Mesodermal cell (in vitro differentiated cells): ENCODE data around the gene MFGE8.

Experiments
- H3K27ac ChIP-seq: 2 replicates; pipeline ENCODE4 v1.7.0; 2013; ENCODE audit warnings: mild to moderate bottlenecking, low read depth, low read length, moderate library complexity; ENCODE audit not compliant: severe bottlenecking
- H3K36me3 ChIP-seq: 2 replicates; pipeline ENCODE4 v1.7.1; 2013; ENCODE audit warnings: mild to moderate bottlenecking, low read length, moderate library complexity; ENCODE audit not compliant: control insufficient read depth, insufficient read depth
- H3K4me1 ChIP-seq: one replicate; pipeline ENCODE4 v1.7.1; 2013; ENCODE audit warnings: mild to moderate bottlenecking, low read length; ENCODE audit not compliant: insufficient read depth, control insufficient read depth, poor library complexity, severe bottlenecking
- H3K4me3 ChIP-seq: 2 replicates; pipeline ENCODE4 v1.7.0; 2013; ENCODE audit warnings: low read length, control low read depth, mild to moderate bottlenecking; ENCODE audit not compliant: insufficient read depth, poor library complexity, severe bottlenecking; ENCODE audit errors: extremely low read depth
- H3K9me3 ChIP-seq: 2 replicates; pipeline ENCODE4 v1.7.1; 2013; ENCODE audit warnings: mild to moderate bottlenecking, low read length, moderate library complexity; ENCODE audit not compliant: control insufficient read depth
- WGBS, 2 experiments: methylation state at CpG; one replicate each; pipeline ENCODE4 v1.1.5; 2013; ENCODE audit warnings: missing lambda C conversion rate in 2 of 2; ENCODE audit not compliant: insufficient coverage in 2 of 2; 5-methylcytosine and 5-hydroxymethylcytosine counted together

The MFGE8 gene

GRCh38 chr15:88872706-88873105 is 40.5 kb downstream of the MFGE8 start:
- H3K36me3 ChIP-seq, result no peaks in the 10 kb centered on the region
- no peak overlapping the region for H3K27ac ChIP-seq
- 100% methylated on average over 2 of the region's 9 CpGs; no CpG with 5 or more reads in 1 of the 2 experiments for WGBS, 2 experiments
- H3K9me3 ChIP-seq, result no peaks in the 10 kb centered on the region
- no peak overlapping the region for H3K4me3 ChIP-seq
- H3K4me1 ChIP-seq, result no peaks in the 10 kb centered on the region

DNA sequence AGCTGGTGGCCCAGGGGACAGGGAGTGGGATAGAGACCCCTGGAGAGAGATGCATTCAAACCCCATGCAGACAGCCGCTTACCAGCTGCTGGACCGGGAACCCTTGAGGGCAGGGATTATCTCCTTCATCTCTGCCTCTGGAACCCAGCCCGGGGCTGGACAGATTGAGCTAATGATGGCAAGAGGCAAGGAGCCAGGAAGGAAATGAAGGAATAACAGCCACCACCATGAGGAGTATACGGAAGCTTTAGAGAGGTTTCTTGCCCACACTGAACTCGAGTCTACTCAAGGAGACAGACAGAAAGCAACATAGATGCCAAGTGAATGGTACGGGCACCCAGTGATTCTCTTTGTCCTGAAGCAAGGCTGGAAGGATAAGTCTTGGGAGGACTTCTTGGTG is 41.1 kb downstream of the MFGE8 start:
- Histone ChIP-seq H3K36me3 (no peaks in the 10 kb centered on the region), H3K4me1 (no peaks in the 10 kb centered on the region), H3K9me3 (no peaks in the 10 kb centered on the region), H3K4me3 (no peak overlapping the region), H3K27ac (no peak overlapping the region)
- WGBS, 2 experiments, result 85 to 90% methylated on average over 5 to 6 of the region's 6 CpGs

DNA sequence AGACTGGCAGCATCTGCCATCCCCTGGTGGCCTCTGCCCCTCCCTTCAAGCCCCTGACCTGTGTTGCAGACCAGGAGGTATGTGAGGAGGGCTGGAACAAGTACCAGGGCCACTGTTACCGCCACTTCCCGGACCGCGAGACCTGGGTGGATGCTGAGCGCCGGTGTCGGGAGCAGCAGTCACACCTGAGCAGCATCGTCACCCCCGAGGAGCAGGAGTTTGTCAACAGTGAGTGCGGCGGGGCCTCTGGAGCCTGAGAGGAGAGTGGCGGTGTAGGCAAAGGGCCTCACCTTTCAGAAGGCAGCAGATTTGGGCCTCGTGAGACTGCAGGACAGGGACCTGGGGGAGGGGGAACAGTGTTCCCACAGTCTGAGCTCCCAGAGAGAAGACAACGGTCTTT is 41.9 kb downstream of the MFGE8 start:
- H3K4me1 ChIP-seq, result no peaks in the 10 kb centered on the region
- H3K27ac ChIP-seq, result no peak overlapping the region
- no peaks in the 10 kb centered on the region for H3K9me3 ChIP-seq
- 92 to 93% methylated on average over 14 of the region's 14 CpGs for WGBS, 2 experiments
- H3K36me3 ChIP-seq, result no peaks in the 10 kb centered on the region
- no peak overlapping the region for H3K4me3 ChIP-seq

DNA sequence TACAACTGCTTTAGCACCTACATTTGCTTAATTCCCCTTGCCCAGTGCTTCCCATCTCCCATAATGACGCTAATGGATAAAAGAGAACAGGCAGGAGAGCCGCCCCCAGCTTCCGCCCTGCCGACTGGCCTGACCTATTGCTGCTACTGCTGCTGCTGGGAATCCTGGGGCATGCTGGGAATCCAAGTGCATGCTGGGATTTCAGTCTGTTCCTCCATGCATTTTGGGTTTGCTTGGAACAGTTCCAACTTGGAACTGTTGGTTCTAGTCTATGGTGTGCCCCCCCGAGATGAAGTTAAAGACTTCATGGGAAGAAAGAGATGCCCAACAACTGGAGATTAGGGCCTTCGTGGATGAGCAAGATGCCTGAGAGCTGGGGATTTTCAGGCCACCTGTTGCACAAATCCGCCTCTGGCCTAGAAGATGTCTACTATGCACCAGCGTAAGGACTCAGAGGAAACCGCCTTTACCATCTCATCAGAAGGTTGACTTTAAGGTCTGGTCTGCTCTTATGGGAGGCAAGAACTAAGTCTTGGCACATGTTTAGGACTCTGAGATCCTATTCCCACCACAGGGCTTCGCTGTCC is 46.8 kb downstream of the MFGE8 start:
- Histone ChIP-seq H3K36me3 (no peaks in the 10 kb centered on the region), H3K9me3 (no peaks in the 10 kb centered on the region), H3K27ac (no peak overlapping the region), H3K4me3 (no peak overlapping the region), H3K4me1 (no peaks in the 10 kb centered on the region)
- 93 to 94% methylated on average over 9 of the region's 10 CpGs for WGBS, 2 experiments

DNA sequence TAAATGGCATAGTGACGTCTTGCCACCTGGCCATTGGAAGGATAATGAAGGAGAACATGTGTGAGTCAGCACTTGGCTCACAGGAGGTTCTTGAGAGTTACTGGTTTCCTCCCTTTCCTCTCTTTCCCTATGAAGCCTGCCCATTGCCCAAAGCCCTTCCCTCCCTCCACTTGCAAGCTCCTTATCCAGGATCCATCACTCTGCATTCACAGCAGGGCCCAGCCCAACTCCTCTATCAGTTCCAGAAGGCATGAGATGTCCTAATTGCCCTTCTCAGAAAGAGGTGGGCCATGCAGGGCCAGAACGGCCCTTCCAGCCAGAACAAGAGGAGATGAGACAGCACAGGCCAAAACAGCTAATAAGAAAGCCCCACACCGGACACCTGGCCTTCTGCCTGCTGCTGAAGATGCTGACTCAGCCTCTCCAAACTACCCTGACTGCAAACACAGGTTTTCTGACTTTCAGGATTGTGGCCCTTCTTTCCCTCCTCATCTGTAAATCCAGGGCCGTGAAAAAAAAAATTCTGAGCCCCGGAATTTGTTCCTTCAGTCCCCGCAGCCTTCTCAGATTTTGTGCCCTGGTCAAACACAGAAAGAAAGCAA is 47.6 kb downstream of the MFGE8 start:
- 87 to 93% methylated on average over 4 to 5 of the region's 6 CpGs for WGBS, 2 experiments
- H3K9me3 ChIP-seq, result no peaks in the 10 kb centered on the region
- H3K4me1 ChIP-seq, result no peaks in the 10 kb centered on the region
- no peaks in the 10 kb centered on the region for H3K36me3 ChIP-seq
- no peak overlapping the region for H3K27ac ChIP-seq
- H3K4me3 ChIP-seq, result no peak overlapping the region

DNA sequence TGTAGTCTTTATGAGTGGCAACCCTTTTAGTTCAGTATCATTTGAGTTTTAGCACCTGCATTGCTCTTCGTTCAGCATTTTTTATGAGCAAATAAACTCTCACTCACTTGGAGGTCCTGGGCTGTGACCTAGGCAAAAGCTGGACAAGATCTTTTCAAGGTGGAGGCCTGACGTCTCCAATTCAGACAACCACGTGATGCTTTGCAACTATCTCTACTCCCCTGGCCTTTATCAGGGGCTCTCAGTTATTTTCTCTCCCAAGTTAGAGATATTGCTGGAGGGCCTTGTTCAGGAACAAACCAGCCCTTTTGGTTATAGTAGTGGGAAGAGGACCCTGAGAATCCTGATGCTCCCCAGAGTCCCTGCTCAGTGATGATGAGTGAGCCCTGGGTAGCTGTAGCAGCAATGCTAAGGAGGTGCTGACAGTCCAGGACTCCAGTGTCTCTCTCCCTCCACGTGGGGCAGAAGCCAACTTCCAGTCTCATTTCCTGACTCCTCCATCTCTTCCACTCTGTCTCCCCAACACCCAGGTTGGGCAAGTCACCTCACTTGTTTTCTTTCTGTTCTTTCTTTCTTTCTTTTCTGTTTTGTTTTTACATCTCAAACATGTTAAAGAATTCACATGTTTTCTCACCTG is 48.2 kb downstream of the MFGE8 start:
- Histone ChIP-seq H3K9me3 (no peaks in the 10 kb centered on the region), H3K36me3 (no peaks in the 10 kb centered on the region), H3K27ac (no peak overlapping the region), H3K4me3 (no peak overlapping the region), H3K4me1 (no peaks in the 10 kb centered on the region)
- 89 to 92% methylated on average over 2 to 4 of the region's 4 CpGs for WGBS, 2 experiments

DNA sequence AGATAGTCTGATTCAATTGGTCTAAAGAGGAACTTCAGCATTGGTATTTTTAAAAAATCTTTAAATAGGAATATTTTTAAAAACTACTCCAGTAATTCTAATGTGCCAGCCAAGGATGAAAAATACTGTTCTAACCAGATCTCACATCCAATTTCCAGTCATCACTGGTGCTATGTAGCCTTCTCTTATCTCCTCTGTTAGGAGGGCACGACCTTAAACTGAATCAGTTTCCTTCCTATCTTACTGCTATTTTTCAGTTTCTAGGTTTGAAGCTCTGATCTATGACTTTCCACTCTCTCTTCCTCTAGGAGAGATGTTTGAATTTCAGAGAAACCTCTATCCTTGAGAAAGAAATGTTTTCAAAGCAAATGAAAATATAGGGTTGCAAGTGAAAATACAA is 49.8 kb downstream of the MFGE8 start:
- Histone ChIP-seq H3K9me3 (no peaks in the 10 kb centered on the region), H3K4me3 (no peak overlapping the region), H3K36me3 (no peaks in the 10 kb centered on the region), H3K4me1 (no peaks in the 10 kb centered on the region), H3K27ac (no peak overlapping the region)
- 80% methylated on average over 1 of the region's 1 CpG; no CpG with 5 or more reads in 1 of the 2 experiments for WGBS, 2 experiments

DNA sequence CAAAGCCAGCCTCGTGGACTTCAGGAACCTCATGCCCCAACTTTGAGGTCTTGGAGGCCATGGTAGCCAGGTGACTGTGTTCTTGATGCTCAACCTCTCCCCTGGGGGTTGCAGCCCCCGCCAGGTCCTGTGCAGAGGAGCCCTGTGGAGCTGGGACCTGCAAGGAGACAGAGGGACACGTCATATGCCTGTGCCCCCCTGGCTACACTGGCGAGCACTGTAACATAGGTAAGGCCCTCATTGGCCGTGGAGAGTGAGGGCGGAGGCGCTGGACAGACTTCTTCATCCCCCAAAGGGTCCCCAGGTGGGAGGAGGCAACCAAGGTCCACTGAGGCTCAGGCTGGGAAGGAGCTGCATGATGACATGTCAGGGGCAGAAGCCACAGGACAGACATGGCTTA is 53.0 kb downstream of the MFGE8 start:
- no peaks in the 10 kb centered on the region for H3K4me1 ChIP-seq
- 79 to 84% methylated on average over 5 to 6 of the region's 7 CpGs for WGBS, 2 experiments

GRCh38 chr15:88859550-88859949 is 53.6 kb downstream of the MFGE8 start:
- 83 to 85% methylated on average over 6 to 7 of the region's 7 CpGs for WGBS, 2 experiments
- no peaks in the 10 kb centered on the region for H3K36me3 ChIP-seq
- no peak overlapping the region for H3K4me3 ChIP-seq
- no peaks in the 10 kb centered on the region for H3K4me1 ChIP-seq
- H3K9me3 ChIP-seq, result peaks cover under 1% of the 10 kb centered on the region
- no peak overlapping the region for H3K27ac ChIP-seq

More for the DNA sequence above, 53.0 kb downstream of the MFGE8 start:
- H3K9me3 ChIP-seq, result no peaks in the 10 kb centered on the region
- no peaks in the 10 kb centered on the region for H3K36me3 ChIP-seq
- no peak overlapping the region for H3K27ac ChIP-seq
- no peak overlapping the region for H3K4me3 ChIP-seq

DNA sequence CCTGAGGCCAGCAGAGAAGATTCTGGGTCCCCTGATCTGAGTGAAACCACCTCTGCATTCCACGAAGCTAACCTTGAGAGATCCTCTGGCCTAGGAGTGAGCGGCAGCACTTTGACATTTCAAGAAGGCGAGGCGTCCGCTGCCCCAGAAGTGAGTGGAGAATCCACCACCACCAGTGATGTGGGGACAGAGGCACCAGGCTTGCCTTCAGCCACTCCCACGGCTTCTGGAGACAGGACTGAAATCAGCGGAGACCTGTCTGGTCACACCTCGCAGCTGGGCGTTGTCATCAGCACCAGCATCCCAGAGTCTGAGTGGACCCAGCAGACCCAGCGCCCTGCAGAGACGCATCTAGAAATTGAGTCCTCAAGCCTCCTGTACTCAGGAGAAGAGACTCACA is 54.2 kb downstream of the MFGE8 start:
- Histone ChIP-seq H3K36me3 (no peaks in the 10 kb centered on the region), H3K27ac (no peak overlapping the region), H3K4me3 (no peak overlapping the region), H3K9me3 (peaks cover 7% of the 10 kb centered on the region), H3K4me1 (no peaks in the 10 kb centered on the region)
- 91 to 92% methylated on average over 11 of the region's 11 CpGs for WGBS, 2 experiments

DNA sequence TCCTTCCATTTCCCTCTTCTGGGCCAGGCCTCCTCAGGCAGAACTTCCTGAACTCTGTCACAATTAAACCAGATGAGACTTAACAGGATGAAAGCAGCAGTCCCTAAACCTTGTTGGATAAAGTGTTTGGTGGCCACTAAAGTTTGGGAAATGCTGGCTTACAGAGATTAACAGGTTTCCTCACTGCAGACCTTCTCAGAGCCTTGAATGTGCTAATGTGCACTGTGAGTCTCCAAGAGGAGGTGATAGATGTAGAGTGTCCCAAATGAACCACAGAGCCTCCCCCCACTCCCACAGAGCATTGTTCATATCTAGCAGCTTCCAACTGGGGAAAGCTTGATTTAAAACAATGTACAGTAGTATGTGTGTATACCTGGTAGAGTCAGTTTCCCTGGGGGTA is 60.7 kb downstream of the MFGE8 start:
- H3K9me3 ChIP-seq, result peaks cover 8% of the 10 kb centered on the region
- H3K36me3 ChIP-seq, result no peaks in the 10 kb centered on the region
- H3K4me3 ChIP-seq, result no peak overlapping the region
- no peaks in the 10 kb centered on the region for H3K4me1 ChIP-seq
- H3K27ac ChIP-seq, result no peak overlapping the region
